T-cell (primary cell): ENCODE results near the gene TCERG1. TPM values are rescaled to one million over a fixed set of nuclear protein-coding genes. Genes with fewer than 3 reads are reported as not detected.

Experiments used
- ATAC-seq, 4 experiments: fragments of 200-7000 bp in 3 of 4; fragments of 150-1000 bp in 1 of 4; cut with Tn5 transposase; replicated peaks in 1 of 4; 1 replicate in 3 of 4; 2 replicates in 1 of 4; pipeline ENCODE4 v1.10.0; 2021; ENCODE audit warnings: moderate library complexity in 3 of 4, mild to moderate bottlenecking in 2 of 4, moderate number of reproducible peaks in 1 of 4
- CTCF ChIA-PET, 2 donors: fragments of 300-600 bp; sonication (Branson Sonifier 250); formaldehyde crosslinking; loops; one replicate each; lab custom pipeline; 2022; ENCODE audit warnings: antibody characterized with exemption in 2 of 2; lab: Charles Lee
- POLR2A ChIA-PET, 2 donors: fragments of 300-600 bp; sonication (Branson Sonifier 250); formaldehyde crosslinking; loops; one replicate each; lab custom pipeline; 2022; ENCODE audit warnings: antibody characterized with exemption in 2 of 2; lab: Charles Lee
- DNase-seq, 35 experiments: peaks; one replicate each; pipeline versions ENCODE4 v3.0.0 to v3.0.0-alpha.2; 2013 to 2023
- H3K27ac ChIP-seq: one replicate; pipeline ENCODE4 v1.5.1; 2013; ENCODE audit warnings: low read length
- H3K27me3 ChIP-seq, 2 experiments: replicated peaks in 1 of 2; 1 replicate in 1 of 2; 2 replicates in 1 of 2; pipeline versions ENCODE4 v1.6.1 to v1.7.0; 2013; ENCODE audit warnings: low read length in 1 of 2, mixed read lengths in 1 of 2; ENCODE audit not compliant: control insufficient read depth in 2 of 2, insufficient read depth in 2 of 2; ENCODE audit errors: extremely low read depth in 1 of 2
- H3K36me3 ChIP-seq, 2 donors: 1 replicate in 1 of 2; 2 replicates in 1 of 2; pipeline versions ENCODE4 v1.6.1 to v1.7.0; 2013; ENCODE audit warnings: low read length in 1 of 2; ENCODE audit not compliant: control insufficient read depth in 2 of 2, insufficient read depth in 1 of 2; ENCODE audit errors: extremely low read depth in 1 of 2
- H3K4me1 ChIP-seq, 2 experiments: 1 replicate in 1 of 2; 2 replicates in 1 of 2; pipeline versions ENCODE4 v1.6.1 to v1.7.0; 2013; ENCODE audit warnings: low read length in 2 of 2, mixed read lengths in 1 of 2; ENCODE audit not compliant: insufficient read depth in 2 of 2, control insufficient read depth in 1 of 2; ENCODE audit errors: extremely low read depth in 1 of 2
- H3K4me3 ChIP-seq, 2 donors: 1 replicate in 1 of 2; 2 replicates in 1 of 2; pipeline versions ENCODE4 v1.5.1 to v1.7.0; 2013; ENCODE audit warnings: mild to moderate bottlenecking in 2 of 2, low read length in 1 of 2, moderate library complexity in 1 of 2; ENCODE audit not compliant: control insufficient read depth in 1 of 2; ENCODE audit errors: extremely low read depth in 1 of 2
- H3K9me3 ChIP-seq: 2 replicates; pipeline ENCODE4 v1.7.0; 2013
- H3K27ac Mint-ChIP-seq, 2 donors: one replicate each; pipeline ENCODE4 v1.8.0; 2020 to 2021; ENCODE audit warnings: mild to moderate bottlenecking in 2 of 2, mixed read lengths in 2 of 2
- H3K27me3 Mint-ChIP-seq, 2 donors: one replicate each; pipeline ENCODE4 v1.8.0; 2021 to 2022; ENCODE audit warnings: mixed read lengths in 2 of 2
- H3K36me3 Mint-ChIP-seq: one replicate; pipeline ENCODE4 v1.8.0; 2021; ENCODE audit warnings: mixed read lengths
- H3K4me1 Mint-ChIP-seq, 3 donors: one replicate each; pipeline ENCODE4 v1.8.0; 2020 to 2022; ENCODE audit warnings: mixed read lengths in 3 of 3, mild to moderate bottlenecking in 1 of 3
- H3K4me3 Mint-ChIP-seq, 3 donors: one replicate each; pipeline ENCODE4 v1.8.0; 2020 to 2022; ENCODE audit warnings: mild to moderate bottlenecking in 3 of 3, mixed read lengths in 3 of 3, moderate library complexity in 3 of 3
- H3K9me3 Mint-ChIP-seq, 3 donors: one replicate each; pipeline ENCODE4 v1.8.0; 2020 to 2022; ENCODE audit warnings: mixed read lengths in 3 of 3
- WGBS: methylation state at CpG from one replicate; pipeline ENCODE4 v1.1.5; 2013; ENCODE audit warnings: missing lambda C conversion rate; ENCODE audit not compliant: insufficient coverage; 5-methylcytosine and 5-hydroxymethylcytosine counted together
- total RNA-seq, 35 experiments: library from RNA in 6 of 35; stranded (reverse) in 6 of 35; fragments of 120-200 nt in 1 of 35; gene quantifications; one replicate each; pipeline versions ENCODE4 v1.2.1 to v1.2.4 and lab custom pipeline; 2013 to 2026

The TCERG1 gene
- total RNA-seq, 5 donors from 2014 or later (not counting 1 experiment from before 2014, with no cell fraction given): 67.4 to 113 (median 75.1) TPM

DNA sequence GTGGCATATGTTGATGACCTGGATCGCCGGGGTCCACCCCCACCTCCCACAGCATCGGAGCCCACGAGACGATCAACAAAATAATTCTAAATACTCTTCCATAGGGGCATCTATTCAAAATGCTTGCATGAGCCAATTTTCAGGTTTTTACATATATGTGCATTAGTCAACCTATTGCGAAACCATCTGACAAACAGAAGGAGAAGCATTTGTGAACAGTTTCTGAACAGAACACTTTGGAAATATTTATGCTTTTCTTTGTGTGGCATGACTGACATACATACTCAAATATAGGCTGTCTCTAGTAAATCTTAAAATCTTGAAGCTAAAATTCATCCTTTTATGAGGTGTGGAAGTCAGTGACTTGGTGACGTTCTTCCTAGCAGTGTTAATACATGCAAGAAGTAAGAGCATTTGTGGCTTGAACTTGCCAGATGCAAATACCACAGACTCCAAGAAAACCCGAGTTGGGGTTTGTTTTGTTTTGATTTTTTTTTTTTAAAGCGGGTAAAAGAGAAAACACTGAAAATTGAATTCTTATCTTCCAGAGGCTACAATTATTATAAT lies 63.5 kb downstream of the TCERG1 start:
- H3K4me1 Mint-ChIP-seq: no peaks in the 10 kb centered on the region
- ChIA-PET POLR2A (interaction anchor here in 1 of 2 donors (0.9 kb wide), 1 partner anchor 10 kb away, joined by 5 read pairs; no protein-coding TSS in a partner anchor), CTCF (interaction anchor here in 1 of 2 donors (1.0 kb wide), 1 partner anchor 44 kb away, joined by 3 read pairs; no protein-coding TSS in a partner anchor)
- H3K4me3 ChIP-seq: no peak overlapping the region
- peaks cover 40% of the 10 kb centered on the region for H3K36me3 Mint-ChIP-seq
- ATAC-seq (no peak), DNase-seq (no peak)
- no peaks in the 10 kb centered on the region for H3K9me3 ChIP-seq
- no peaks in the 10 kb centered on the region for H3K27me3 ChIP-seq
- peaks cover 0 to 2% of the 10 kb centered on the region in 2 experiments for H3K4me1 ChIP-seq
- no peaks in the 10 kb centered on the region for H3K9me3 Mint-ChIP-seq
- H3K27ac ChIP-seq: no peak overlapping the region
- H3K27ac Mint-ChIP-seq: no peak overlapping the region
- peak overlapping the region in 1 of 3 donors; percentile 24 for H3K4me3 Mint-ChIP-seq
- no peaks in the 10 kb centered on the region for H3K27me3 Mint-ChIP-seq
- peaks cover 0 to 54% of the 10 kb centered on the region in 2 donors for H3K36me3 ChIP-seq
- WGBS: no CpG with 5 or more reads among the region's 9 CpGs

- Mint-ChIP-seq H3K27ac (peak overlapping the region in 1 of 2 donors; percentile 1), H3K4me3 (no peak overlapping the region), H3K4me1 (no peaks in the 10 kb centered on the region), H3K9me3 (no peaks in the 10 kb centered on the region), H3K36me3 (peaks cover 23% of the 10 kb centered on the region), H3K27me3 (no peaks in the 10 kb centered on the region)
- no peak overlapping the region for H3K27ac ChIP-seq
- ChIA-PET CTCF (no interaction called here), POLR2A (no interaction called here)
- H3K4me1 ChIP-seq: peaks cover 0 to 2% of the 10 kb centered on the region in 2 experiments
- H3K27me3 ChIP-seq: no peaks in the 10 kb centered on the region
- WGBS: no CpG with 5 or more reads among the region's 2 CpGs
- H3K4me3 ChIP-seq: no peak overlapping the region
- H3K36me3 ChIP-seq: peaks cover 0 to 27% of the 10 kb centered on the region in 2 donors
- DNase-seq: no peak
- no peaks in the 10 kb centered on the region for H3K9me3 ChIP-seq
- no peak for ATAC-seq
Measured at GRCh38 chr5:146513462-146513861, 66.3 kb downstream of the TCERG1 start.

GRCh38 chr5:146514575-146514974 lies 67.4 kb downstream of the TCERG1 start:
- H3K4me3 ChIP-seq: no peak overlapping the region
- H3K27me3 ChIP-seq: no peaks in the 10 kb centered on the region
- ChIA-PET POLR2A (interaction anchor here in 1 of 2 donors (0.5 kb wide), 1 partner anchor 9 kb away, joined by 3 read pairs; no protein-coding TSS in a partner anchor), CTCF (interaction anchor here in 1 of 2 donors (0.5 kb wide), 1 partner anchor 25 kb away, joined by 4 read pairs; no protein-coding TSS in a partner anchor)
- H3K4me1 ChIP-seq: peaks cover 0 to under 1% of the 10 kb centered on the region in 2 experiments
- WGBS: 83% methylated on average over 1 of the region's 1 CpG
- H3K27me3 Mint-ChIP-seq: peaks cover 0 to 5% of the 10 kb centered on the region in 2 donors
- no peaks in the 10 kb centered on the region for H3K4me1 Mint-ChIP-seq
- H3K9me3 Mint-ChIP-seq: no peaks in the 10 kb centered on the region
- no peak overlapping the region for H3K27ac Mint-ChIP-seq
- no peaks in the 10 kb centered on the region for H3K9me3 ChIP-seq
- H3K36me3 ChIP-seq: peaks cover 0 to 17% of the 10 kb centered on the region in 2 donors
- H3K27ac ChIP-seq: no peak overlapping the region
- no peak for DNase-seq
- no peak for ATAC-seq
- no peak overlapping the region for H3K4me3 Mint-ChIP-seq
- H3K36me3 Mint-ChIP-seq: peaks cover 17% of the 10 kb centered on the region

GRCh38 chr5:146515473-146516150 lies 68.5 kb downstream of the TCERG1 start:
- Histone ChIP-seq H3K27ac (no peak overlapping the region), H3K4me3 (no peak overlapping the region), H3K4me1 (peaks cover 0 to 4% of the 10 kb centered on the region in 2 experiments), H3K9me3 (no peaks in the 10 kb centered on the region), H3K27me3 (no peaks in the 10 kb centered on the region), H3K36me3 (peaks cover 0 to 7% of the 10 kb centered on the region in 2 donors)
- WGBS: 83% methylated on average over 6 of the region's 10 CpGs
- peaks cover 0 to 6% of the 10 kb centered on the region in 2 donors for H3K27me3 Mint-ChIP-seq
- H3K4me3 Mint-ChIP-seq: no peak overlapping the region
- H3K36me3 Mint-ChIP-seq: peaks cover 10% of the 10 kb centered on the region
- ChIA-PET CTCF (interaction anchor here in 1 of 2 donors (0.5 kb wide), 1 partner anchor 24 kb away, joined by 4 read pairs; no protein-coding TSS in a partner anchor), POLR2A (no interaction called here)
- ATAC-seq (no peak), DNase-seq (no peak)
- no peaks in the 10 kb centered on the region for H3K4me1 Mint-ChIP-seq
- H3K27ac Mint-ChIP-seq: no peak overlapping the region
- H3K9me3 Mint-ChIP-seq: no peaks in the 10 kb centered on the region

DNA sequence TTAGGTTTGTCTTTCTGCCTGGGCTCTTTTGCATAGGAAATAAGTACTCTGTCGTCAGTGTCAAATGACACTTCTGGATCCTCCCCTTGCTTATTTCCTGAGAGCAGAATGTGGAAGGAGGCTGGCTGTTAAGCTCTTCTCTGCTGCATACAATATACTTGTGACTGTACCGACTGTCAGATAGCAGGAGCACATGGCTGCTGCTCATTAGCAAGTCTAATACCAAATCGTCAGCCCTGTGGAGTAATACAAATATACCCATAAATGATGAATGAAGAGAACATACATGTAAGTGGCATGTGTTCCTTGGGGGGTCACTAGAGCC lies 69.0 kb downstream of the TCERG1 start, which contains the start of gene GPR151:
Gene GPR151 (minus strand): TSS at position 40 of the 325 bp plus-strand sequence. CDS start 77 bp downstream, outside the sequence.
- no peak for DNase-seq
- Histone ChIP-seq H3K9me3 (no peaks in the 10 kb centered on the region), H3K36me3 (peaks cover 0 to 5% of the 10 kb centered on the region in 2 donors), H3K4me3 (no peak within 1 kb of the TSS), H3K4me1 (peaks cover 0 to 4% of the 10 kb centered on the region in 2 experiments), H3K27ac (no peak within 1 kb of the TSS), H3K27me3 (no peaks in the 10 kb centered on the region)
- ChIA-PET CTCF (no interaction called here), POLR2A (interaction anchor here in 1 of 2 donors (0.6 kb wide), 1 partner anchor 72 kb away, joined by 4 read pairs; no protein-coding TSS in a partner anchor)
- Mint-ChIP-seq H3K27ac (no peak within 1 kb of the TSS), H3K4me3 (no peak within 1 kb of the TSS), H3K9me3 (no peaks in the 10 kb centered on the region), H3K4me1 (no peaks in the 10 kb centered on the region), H3K27me3 (peaks cover 0 to 8% of the 10 kb centered on the region in 2 donors), H3K36me3 (peaks cover 5% of the 10 kb centered on the region)
- no peak for ATAC-seq
- WGBS: 50% methylated on average over 1 of the region's 3 CpGs

GRCh38 chr5:146519554-146519953 lies 72.4 kb downstream of the TCERG1 start:
- no CpG with 5 or more reads among the region's 2 CpGs for WGBS
- CTCF ChIA-PET: no interaction called here

More at GRCh38 chr5:146519554-146519953, 72.4 kb downstream of the TCERG1 start:
- H3K4me3 ChIP-seq: no peak overlapping the region
- no peaks in the 10 kb centered on the region for H3K27me3 ChIP-seq
- no peak overlapping the region for H3K27ac ChIP-seq
- Mint-ChIP-seq H3K4me1 (no peaks in the 10 kb centered on the region), H3K9me3 (no peaks in the 10 kb centered on the region), H3K27ac (no peak overlapping the region), H3K27me3 (peaks cover 8 to 27% of the 10 kb centered on the region in 2 donors), H3K4me3 (no peak overlapping the region), H3K36me3 (no peaks in the 10 kb centered on the region)
- no peaks in the 10 kb centered on the region for H3K36me3 ChIP-seq
- no peak for ATAC-seq
- POLR2A ChIA-PET: no interaction called here
- DNase-seq: no peak
- H3K4me1 ChIP-seq: peaks cover 0 to 4% of the 10 kb centered on the region in 2 experiments
- H3K9me3 ChIP-seq: no peaks in the 10 kb centered on the region
